NCI-H524 (cell line): ENCODE results near the gene PCK2.
"Not testable (repeated sequence)": the region's sequence is repeated elsewhere in the genome, so short reads cannot be mapped to it uniquely, and the experiment has no call there.

Experiments used
- DNase-seq, 2 experiments: peaks; one replicate each; lab custom pipeline; 2025; lab: John Stamatoyannopoulos, UW

PCK2 gene

GRCh38 chr14:24095271-24096068 is 1.4 kb downstream of the PCK2 start:
- peak in 1 of 2 experiments; percentile 51 for DNase-seq

- no peak for DNase-seq
Observed at GRCh38 chr14:24096545-24097181, 2.6 kb downstream of the PCK2 start.

- no peak for DNase-seq
Observed at GRCh38 chr14:24098229-24098926, 4.3 kb downstream of the PCK2 start.

- no peak for DNase-seq
Observed at GRCh38 chr14:24098927-24099813, 5.1 kb downstream of the PCK2 start.

- DNase-seq, result no peak
Observed at GRCh38 chr14:24100197-24100981, 6.3 kb downstream of the PCK2 start.

GRCh38 chr14:24100982-24101494 is 6.9 kb downstream of the PCK2 start:
- DNase-seq, result no peak

GRCh38 chr14:24102357-24103048 is 8.4 kb downstream of the PCK2 start:
- DNase-seq, result no peak

GRCh38 chr14:24103451-24103850 is 9.3 kb downstream of the PCK2 start:
- no peak for DNase-seq

GRCh38 chr14:24105609-24106239 is 11.6 kb downstream of the PCK2 start:
- DNase-seq, result not testable (repeated sequence)

GRCh38 chr14:24106672-24107271 is 12.7 kb downstream of the PCK2 start:
- no peak for DNase-seq

- DNase-seq, result no peak
Observed at GRCh38 chr14:24108336-24108874, 14.3 kb downstream of the PCK2 start.

GRCh38 chr14:24110060-24110459 is 15.9 kb downstream of the PCK2 start:
- no peak for DNase-seq

GRCh38 chr14:24110523-24110922 is 16.4 kb downstream of the PCK2 start:
- DNase-seq, result no peak

- no peak for DNase-seq
Observed at GRCh38 chr14:24113379-24113800, 19.3 kb downstream of the PCK2 start.

- peak; percentile 97 for DNase-seq
Observed at GRCh38 chr14:24113801-24114531, 19.9 kb downstream of the PCK2 start.

GRCh38 chr14:24114532-24115421 is 20.7 kb downstream of the PCK2 start, which contains the start of the genes DCAF11 and NRL:
DCAF11 (plus strand) TSS chr14:24114777; CDS start chr14:24115595, 818 bp downstream.
NRL (minus strand) TSS chr14:24114949; CDS start chr14:24082848, 32,101 bp downstream.
- DNase-seq, result peak; percentile 100
